CD4-positive, alpha-beta memory T cell (primary cell): ENCODE results near the gene RAB34. TPM values are rescaled to one million over a fixed set of nuclear protein-coding genes. Genes with fewer than 3 reads are reported as not detected.

Experiments
- CTCF ChIA-PET: fragments of 350-600 bp; sonication (Branson Sonifier 250); formaldehyde crosslinking; loops from one replicate; lab custom pipeline; 2021; ENCODE audit warnings: inconsistent platforms; ENCODE audit not compliant: partially characterized antibody; lab: Charles Lee
- POLR2A ChIA-PET: fragments of 350-600 bp; sonication (Branson Sonifier 250); formaldehyde crosslinking; loops from one replicate; lab custom pipeline; 2021; ENCODE audit not compliant: partially characterized antibody; lab: Charles Lee
- DNase-seq, 5 donors: peaks; one replicate each; pipeline versions ENCODE4 v3.0.0 to v3.0.0-alpha.2; 2020 to 2022; ENCODE audit warnings: mixed read lengths in 1 of 5
- H3K27ac ChIP-seq: one replicate; pipeline ENCODE4 v1.7.0; 2013; ENCODE audit warnings: low read depth, low read length
- H3K27me3 ChIP-seq: 2 replicates; pipeline ENCODE4 v1.7.0; 2013; ENCODE audit warnings: mild to moderate bottlenecking, low read length, moderate library complexity; ENCODE audit not compliant: insufficient read depth
- H3K36me3 ChIP-seq: 2 replicates; pipeline ENCODE4 v1.7.0; 2013; ENCODE audit warnings: mild to moderate bottlenecking, low read length, moderate library complexity; ENCODE audit not compliant: insufficient read depth
- H3K4me1 ChIP-seq: 2 replicates; pipeline ENCODE4 v1.7.0; 2013; ENCODE audit warnings: mild to moderate bottlenecking, low read length, moderate library complexity; ENCODE audit not compliant: insufficient read depth
- H3K4me3 ChIP-seq, 2 donors: one replicate each; pipeline ENCODE4 v1.7.0; 2013; ENCODE audit warnings: low read length in 2 of 2, mild to moderate bottlenecking in 1 of 2
- H3K9me3 ChIP-seq, 2 donors: one replicate each; pipeline ENCODE4 v1.7.0; 2013; ENCODE audit warnings: low read length in 2 of 2, control low read depth in 1 of 2; ENCODE audit not compliant: control insufficient read depth in 1 of 2
- H3K27ac Mint-ChIP-seq, 7 donors: one replicate each; pipeline ENCODE4 v1.8.0; 2020 to 2021; ENCODE audit warnings: mixed read lengths in 7 of 7, mild to moderate bottlenecking in 6 of 7, inconsistent platforms in 3 of 7, moderate library complexity in 3 of 7
- H3K27me3 Mint-ChIP-seq, 2 donors: one replicate each; pipeline ENCODE4 v1.8.0; 2020 to 2021; ENCODE audit warnings: mixed read lengths in 2 of 2
- H3K36me3 Mint-ChIP-seq, 2 donors: one replicate each; pipeline ENCODE4 v1.8.0; 2020 to 2021; ENCODE audit warnings: mixed read lengths in 2 of 2, inconsistent platforms in 1 of 2, mild to moderate bottlenecking in 1 of 2
- H3K4me1 Mint-ChIP-seq, 4 donors: one replicate each; pipeline ENCODE4 v1.8.0; 2020 to 2021; ENCODE audit warnings: mixed read lengths in 4 of 4, mild to moderate bottlenecking in 1 of 4
- H3K4me3 Mint-ChIP-seq, 8 donors: one replicate each; pipeline ENCODE4 v1.8.0; 2020 to 2021; ENCODE audit warnings: mixed read lengths in 8 of 8, mild to moderate bottlenecking in 7 of 8, moderate library complexity in 6 of 8, inconsistent platforms in 3 of 8
- H3K9me3 Mint-ChIP-seq, 8 donors: one replicate each; pipeline ENCODE4 v1.8.0; 2020 to 2021; ENCODE audit warnings: mixed read lengths in 8 of 8, mild to moderate bottlenecking in 5 of 8, inconsistent platforms in 3 of 8, moderate library complexity in 1 of 8
- intact Hi-C: fragments of 100-400 bp; cut with micrococcal nuclease; formaldehyde crosslinking; loops from one replicate; pipeline ENCODE4 v1.15.1; 2023
- polyA plus RNA-seq, 2 donors: library from polyadenylated mRNA; unstranded; fragments of 300-500 nt; fragmentation: Illumina TruSeq; gene quantifications; one replicate each; pipeline ENCODE4 v1.2.3, GENCODE V29; 2021
- total RNA-seq, 2 experiments: library from RNA; stranded (reverse); gene quantifications; one replicate each; pipeline ENCODE4 v1.2.3, GENCODE V29; 2021

The RAB34 gene
- total and polyA plus RNA-seq, 4 experiments from 2014 or later: 3.0 to 8.7 (median 5.2) TPM

GRCh38 chr17:28741358-28742349 is 24.0 kb upstream of the RAB34 start:
- Histone ChIP-seq H3K36me3 (no peaks in the 10 kb centered on the region), H3K27ac (no peak overlapping the region), H3K27me3 (no peaks in the 10 kb centered on the region), H3K4me3 (no peak overlapping the region), H3K4me1 (peaks cover 37% of the 10 kb centered on the region), H3K9me3 (no peaks in the 10 kb centered on the region)
- Mint-ChIP-seq H3K27me3 (no peaks in the 10 kb centered on the region), H3K9me3 (no peaks in the 10 kb centered on the region), H3K4me3 (peak overlapping the region in 1 of 8 donors; percentile 21), H3K36me3 (peaks cover 0 to 10% of the 10 kb centered on the region in 2 donors), H3K4me1 (peaks cover 15 to 41% (median 26%) of the 10 kb centered on the region in 4 donors), H3K27ac (peak overlapping the region in 1 of 7 donors; percentile 31)
- DNase-seq: no peak
- intact Hi-C loops: no loop called here
- POLR2A ChIA-PET: interaction anchor here (19.4 kb wide), 1 partner anchor 17 kb away, joined by 528 read pairs; the partner anchor contains the start of genes NEK8, RPL23A and TLCD1
- CTCF ChIA-PET: interaction anchor here (1.2 to 1.8 kb wide), 3 partner anchors 9 to 15 kb away, joined by 4 to 11 read pairs (median 9); partner anchors contain the start of gene TLCD1

GRCh38 chr17:28740406-28741357 is 23.0 kb upstream of the RAB34 start:
- intact Hi-C loops: no loop called here
- peak overlapping the region in 2 of 7 donors; percentile 25 to 57 for H3K27ac Mint-ChIP-seq
- no peaks in the 10 kb centered on the region for H3K9me3 Mint-ChIP-seq
- Histone ChIP-seq H3K9me3 (no peaks in the 10 kb centered on the region), H3K27ac (no peak overlapping the region), H3K36me3 (no peaks in the 10 kb centered on the region), H3K4me1 (peaks cover 27% of the 10 kb centered on the region), H3K27me3 (no peaks in the 10 kb centered on the region), H3K4me3 (no peak overlapping the region)
- H3K27me3 Mint-ChIP-seq: no peaks in the 10 kb centered on the region
- ChIA-PET CTCF (interaction anchor here (1.0 to 1.8 kb wide), 4 partner anchors 9 to 14 kb away, joined by 3 to 11 read pairs (median 7); partner anchors contain the start of gene TLCD1), POLR2A (interaction anchor here (0.5 to 19.4 kb wide), 2 partner anchors 16 to 30 kb away, joined by 3 to 528 read pairs; partner anchors contain the start of genes NEK8, RPL23A and TLCD1)
- no peak for DNase-seq
- peaks cover 11 to 33% (median 19%) of the 10 kb centered on the region in 4 donors for H3K4me1 Mint-ChIP-seq
- peak overlapping the region in 1 of 8 donors; percentile 21 for H3K4me3 Mint-ChIP-seq
- peaks cover 0 to 10% of the 10 kb centered on the region in 2 donors for H3K36me3 Mint-ChIP-seq

DNA sequence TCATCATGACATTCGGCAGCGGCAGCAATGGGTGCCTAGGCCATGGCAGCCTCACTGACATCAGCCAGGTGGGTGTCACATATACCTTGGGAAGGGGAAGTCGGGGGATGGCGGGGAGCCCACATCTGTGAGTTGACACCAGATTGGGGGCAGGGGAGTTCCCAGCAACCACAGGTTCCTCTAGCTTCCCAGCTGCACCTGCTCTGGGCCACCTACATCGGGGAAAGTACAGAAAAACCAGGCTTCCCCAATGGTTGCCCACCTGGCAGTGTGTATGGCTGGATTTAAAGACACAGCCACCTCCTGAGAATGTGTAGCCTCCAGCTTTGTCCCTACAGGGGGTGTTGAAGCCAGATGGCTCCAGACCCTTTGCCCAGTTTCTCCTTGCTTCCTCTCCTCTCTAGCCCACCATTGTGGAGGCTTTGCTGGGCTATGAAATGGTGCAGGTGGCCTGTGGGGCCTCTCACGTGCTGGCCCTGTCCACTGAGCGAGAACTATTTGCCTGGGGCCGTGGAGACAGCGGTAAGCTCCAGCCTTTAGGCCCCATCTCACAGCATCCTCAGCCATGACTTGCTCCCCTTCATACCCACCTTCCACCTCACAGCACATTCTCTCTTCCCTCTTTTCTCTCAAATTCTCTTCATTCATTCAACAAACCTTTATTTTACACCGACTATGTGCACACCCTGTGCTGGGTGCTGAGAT is 21.2 kb upstream of the RAB34 start:
- Mint-ChIP-seq H3K4me1 (peaks cover 8 to 19% (median 10%) of the 10 kb centered on the region in 4 donors), H3K27me3 (no peaks in the 10 kb centered on the region), H3K36me3 (peaks cover 0 to 8% of the 10 kb centered on the region in 2 donors), H3K9me3 (no peaks in the 10 kb centered on the region), H3K4me3 (peak overlapping the region in 2 of 8 donors; percentile 2 to 57), H3K27ac (peak overlapping the region; percentile 55 to 94 (median 86))
- Histone ChIP-seq H3K4me3 (no peak overlapping the region), H3K36me3 (peaks cover 3% of the 10 kb centered on the region), H3K27ac (no peak overlapping the region), H3K9me3 (no peaks in the 10 kb centered on the region), H3K27me3 (no peaks in the 10 kb centered on the region), H3K4me1 (peaks cover 16% of the 10 kb centered on the region)
- intact Hi-C loops: loop anchor here (1.0 kb wide), 1 partner anchor 10 kb away; no protein-coding TSS in a partner anchor
- DNase-seq: peak; percentile 34 to 87 (median 37)
- ChIA-PET CTCF (interaction anchor here (1.3 kb wide), 1 partner anchor 12 kb away, joined by 8 read pairs; the partner anchor contains the start of gene TLCD1), POLR2A (interaction anchor here (0.9 kb wide), 1 partner anchor 10 kb away, joined by 3 read pairs; the partner anchor contains the start of gene NEK8)

DNA sequence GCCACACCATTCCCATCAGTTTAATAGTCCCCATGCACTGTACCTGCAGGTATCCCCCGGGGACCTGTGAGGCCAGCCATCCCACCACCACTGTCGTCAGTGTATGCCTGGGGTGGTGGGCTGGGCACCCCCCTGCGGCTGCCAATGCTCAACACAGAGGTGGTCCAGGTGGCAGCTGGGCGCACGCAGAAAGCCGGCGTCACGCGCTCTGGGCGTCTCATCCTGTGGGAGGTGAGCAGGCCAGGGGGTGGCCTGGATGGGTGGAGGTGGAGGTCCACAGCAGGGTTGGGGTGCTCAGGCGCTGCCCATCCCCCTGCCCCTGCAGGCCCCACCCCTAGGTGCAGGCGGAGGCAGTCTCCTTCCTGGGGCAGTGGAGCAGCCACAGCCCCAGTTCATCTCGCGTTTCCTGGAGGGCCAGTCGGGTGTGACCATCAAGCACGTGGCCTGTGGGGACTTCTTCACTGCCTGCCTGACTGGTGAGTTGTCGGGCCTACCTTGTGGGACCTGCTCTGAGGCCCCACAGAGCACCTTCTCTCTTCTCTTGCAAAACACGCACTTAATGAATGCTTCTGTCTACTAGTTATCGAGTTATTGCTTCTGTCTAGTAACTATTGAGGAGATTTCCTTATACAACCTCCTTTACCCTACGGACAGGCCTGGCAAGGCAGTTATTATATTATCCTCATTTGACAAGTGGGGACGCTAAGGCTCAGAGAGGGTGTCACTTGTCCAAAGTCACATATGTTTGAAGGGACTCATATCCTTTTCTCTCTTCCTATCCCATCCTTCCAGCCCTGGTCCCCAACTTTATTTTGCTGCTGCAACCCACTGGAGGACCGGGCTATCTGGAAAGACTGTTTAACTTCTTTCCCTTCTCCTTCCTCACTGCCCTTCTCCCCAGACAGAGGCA is 20.4 kb upstream of the RAB34 start:
- POLR2A ChIA-PET: interaction anchor here (0.6 to 0.9 kb wide), 2 partner anchors 9 to 12 kb away, joined by 3 read pairs; partner anchors contain the start of genes NEK8 and TLCD1
- Histone ChIP-seq H3K4me3 (no peak overlapping the region), H3K9me3 (no peaks in the 10 kb centered on the region), H3K27me3 (no peaks in the 10 kb centered on the region), H3K36me3 (peaks cover 3% of the 10 kb centered on the region), H3K4me1 (peaks cover 11% of the 10 kb centered on the region), H3K27ac (no peak overlapping the region)
- peaks cover 0 to 8% of the 10 kb centered on the region in 2 donors for H3K36me3 Mint-ChIP-seq
- no peaks in the 10 kb centered on the region for H3K9me3 Mint-ChIP-seq
- CTCF ChIA-PET: interaction anchor here (1.3 kb wide), 1 partner anchor 11 kb away, joined by 8 read pairs; the partner anchor contains the start of gene TLCD1
- peak overlapping the region in 2 of 8 donors; percentile 2 to 57 for H3K4me3 Mint-ChIP-seq
- DNase-seq: no peak
- H3K27me3 Mint-ChIP-seq: no peaks in the 10 kb centered on the region
- peaks cover 8 to 16% (median 10%) of the 10 kb centered on the region in 4 donors for H3K4me1 Mint-ChIP-seq
- intact Hi-C loops: no loop called here
- H3K27ac Mint-ChIP-seq: peak overlapping the region; percentile 46 to 94 (median 86)

DNA sequence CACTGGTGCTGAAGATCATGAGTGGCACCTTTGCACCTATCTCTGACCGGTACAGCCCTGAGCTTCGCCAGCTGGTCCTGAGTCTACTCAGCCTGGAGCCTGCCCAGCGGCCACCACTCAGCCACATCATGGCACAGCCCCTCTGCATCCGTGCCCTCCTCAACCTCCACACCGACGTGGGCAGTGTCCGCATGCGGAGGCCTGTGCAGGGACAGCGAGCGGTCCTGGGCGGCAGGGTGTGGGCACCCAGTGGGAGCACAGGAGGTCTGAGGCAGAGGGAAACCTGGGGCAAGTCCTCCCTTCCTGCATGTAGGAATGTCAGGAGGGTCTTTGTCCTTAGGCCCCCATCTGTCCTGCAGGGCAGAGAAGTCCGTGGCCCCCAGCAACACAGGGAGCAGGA is 19.6 kb upstream of the RAB34 start:
- H3K27ac ChIP-seq: no peak overlapping the region
- POLR2A ChIA-PET: interaction anchor here (0.6 kb wide), 1 partner anchor 11 kb away, joined by 3 read pairs; the partner anchor contains the start of gene TLCD1

More for the DNA sequence above, 19.6 kb upstream of the RAB34 start:
- no peaks in the 10 kb centered on the region for H3K9me3 ChIP-seq
- intact Hi-C loops: no loop called here
- peaks cover 9 to 15% (median 10%) of the 10 kb centered on the region in 4 donors for H3K4me1 Mint-ChIP-seq
- no peaks in the 10 kb centered on the region for H3K9me3 Mint-ChIP-seq
- no peak for DNase-seq
- peaks cover 10% of the 10 kb centered on the region for H3K4me1 ChIP-seq
- H3K4me3 Mint-ChIP-seq: no peak overlapping the region
- H3K36me3 Mint-ChIP-seq: peaks cover 0 to 8% of the 10 kb centered on the region in 2 donors
- CTCF ChIA-PET: no interaction called here
- no peaks in the 10 kb centered on the region for H3K27me3 Mint-ChIP-seq
- no peaks in the 10 kb centered on the region for H3K27me3 ChIP-seq
- no peak overlapping the region for H3K4me3 ChIP-seq
- H3K36me3 ChIP-seq: peaks cover 3% of the 10 kb centered on the region
- no peak overlapping the region for H3K27ac Mint-ChIP-seq
